Medulla oblongata (tissue), 1 donor: ENCODE results near the gene AJUBA.
"Not testable (repeated sequence)": the region's sequence is repeated elsewhere in the genome, so short reads cannot be mapped to it uniquely, and the experiment has no call there.

Experiments used
- DNase-seq: peaks from one replicate; pipeline ENCODE4 v3.0.0-alpha.2; 2015; ENCODE audit errors: extremely low spot score

AJUBA gene

GRCh38 chr14:22951795-22952194 lies 30.6 kb downstream of the AJUBA start:
- not testable (repeated sequence) for DNase-seq

DNA sequence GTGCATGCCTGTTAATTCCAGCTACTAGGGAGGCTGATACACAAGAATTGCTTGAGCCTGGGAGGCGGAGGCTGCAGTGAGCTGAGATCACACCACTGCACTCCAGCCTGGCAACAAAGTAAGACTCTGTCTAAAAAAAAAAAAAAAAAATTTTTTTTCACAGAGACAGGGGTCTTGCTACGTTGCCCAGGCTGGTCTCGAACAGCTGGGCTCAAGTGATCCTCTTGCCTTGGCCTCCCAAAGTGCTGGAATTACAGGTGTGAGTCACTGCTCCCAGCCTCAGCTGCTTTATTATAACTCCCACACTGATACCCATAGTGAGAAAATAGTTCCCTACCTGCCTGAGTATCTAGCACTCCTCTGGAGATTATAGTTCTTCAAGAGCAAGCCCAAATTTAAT lies 36.7 kb downstream of the AJUBA start:
- DNase-seq: no peak

DNA sequence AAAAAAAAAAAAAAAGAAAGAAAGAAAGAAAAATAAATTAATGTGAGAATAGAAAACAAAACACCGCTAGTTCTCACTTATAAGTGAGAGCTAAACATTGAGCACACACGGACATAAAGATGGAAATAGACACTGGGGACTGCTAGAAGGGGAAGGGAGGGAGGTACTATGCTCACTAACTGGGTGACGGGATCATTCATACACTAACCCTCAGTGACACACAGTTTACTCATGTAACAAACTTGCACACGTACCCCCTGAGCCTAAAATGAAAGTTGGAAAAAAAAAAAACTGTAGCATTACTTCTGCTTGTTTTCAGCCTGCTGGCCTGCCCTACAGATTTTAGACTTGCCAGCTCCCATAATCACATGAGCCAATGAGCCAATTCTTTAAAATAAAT lies 42.7 kb downstream of the AJUBA start:
- no peak for DNase-seq

- no peak for DNase-seq
Measured at GRCh38 chr14:22935156-22935555, 47.2 kb downstream of the AJUBA start.

- no peak for DNase-seq
Measured at GRCh38 chr14:22932146-22932545, 50.2 kb downstream of the AJUBA start.

DNA sequence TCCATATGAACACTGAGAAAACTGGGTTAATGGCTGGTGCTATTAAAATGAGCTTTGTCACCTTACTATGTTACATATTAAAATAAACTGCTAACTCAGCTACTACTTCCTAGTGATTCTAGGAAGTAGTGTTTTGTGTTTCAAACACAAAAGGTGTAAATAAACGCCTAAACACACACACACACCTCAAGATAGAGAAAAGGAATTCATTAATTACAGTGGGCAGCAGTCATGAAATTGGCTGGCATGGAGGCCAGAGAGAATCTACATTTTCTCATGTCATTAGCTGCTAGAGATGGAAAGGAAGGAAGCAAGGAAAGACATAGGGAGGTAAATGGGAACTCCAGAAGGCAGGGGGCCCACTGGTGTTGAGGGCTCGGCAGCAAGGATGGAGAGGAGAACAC lies 52.4 kb downstream of the AJUBA start:
- no peak for DNase-seq

DNA sequence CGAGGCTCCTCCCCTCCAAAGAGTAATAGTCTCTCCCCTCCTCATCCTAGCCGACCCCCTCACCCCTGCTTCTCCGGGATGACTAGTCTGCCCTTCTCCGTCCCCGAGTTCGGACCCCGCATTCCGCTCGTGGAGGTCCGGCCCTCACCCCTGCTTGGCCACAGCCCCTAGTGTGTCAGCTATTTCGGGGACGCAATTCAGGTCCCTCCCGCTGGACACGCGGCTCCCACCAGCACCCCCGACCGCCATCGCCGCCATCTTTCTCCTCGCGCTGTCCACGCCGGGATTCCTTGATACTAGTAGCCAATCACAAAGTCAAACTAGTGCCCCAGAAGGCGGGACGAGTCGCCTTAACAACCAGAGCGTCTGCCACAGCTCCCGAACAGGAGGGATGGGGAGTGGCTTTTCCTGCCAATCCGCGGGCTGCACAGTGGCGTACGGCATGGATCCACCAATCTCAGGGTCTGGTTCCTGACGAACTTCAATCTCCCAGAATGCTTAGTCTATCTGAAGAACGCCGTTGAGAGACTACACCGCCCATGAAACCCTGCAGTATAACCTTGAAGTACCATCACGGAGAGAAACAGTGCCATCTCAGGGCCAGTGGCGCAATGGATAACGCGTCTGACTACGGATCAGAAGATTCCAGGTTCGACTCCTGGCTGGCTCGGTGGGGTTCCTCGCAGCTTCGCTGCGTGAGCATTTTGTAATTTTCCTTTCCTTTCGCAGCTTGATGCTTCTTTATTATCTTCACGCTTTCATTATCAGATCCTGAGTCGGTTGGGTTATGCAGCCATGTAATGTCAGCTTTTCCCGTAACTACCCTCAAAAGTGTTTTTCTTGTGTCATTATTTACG lies 53.0 kb downstream of the AJUBA start, which contains the start of gene PRMT5:
Gene PRMT5, minus strand, starts transcription at position 273 of the 857 bp plus-strand sequence. Its CDS starts 15 bp downstream, at position 258.
- peak; percentile 100 for DNase-seq

GRCh38 chr14:22928237-22929103 lies 53.9 kb downstream of the AJUBA start:
- DNase-seq: no peak

DNA sequence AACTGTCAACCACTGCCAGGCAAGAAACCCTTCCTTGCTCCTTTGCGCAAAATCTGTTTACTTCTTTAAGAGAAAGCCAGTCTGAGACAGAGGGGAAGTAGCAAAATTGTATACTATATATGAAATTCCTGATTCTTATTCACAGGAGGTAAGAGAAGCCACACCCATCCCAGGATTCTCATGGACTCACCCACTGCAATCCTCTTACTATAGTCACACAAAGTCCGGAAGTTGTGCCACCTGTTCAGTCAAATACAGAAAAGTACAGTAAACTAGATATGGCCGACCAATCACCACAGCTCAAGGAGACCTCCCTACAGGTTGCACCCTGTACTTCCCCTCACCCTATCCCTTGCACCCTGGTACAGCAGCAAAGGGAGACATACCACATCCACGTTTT lies 56.0 kb downstream of the AJUBA start:
- no peak for DNase-seq

DNA sequence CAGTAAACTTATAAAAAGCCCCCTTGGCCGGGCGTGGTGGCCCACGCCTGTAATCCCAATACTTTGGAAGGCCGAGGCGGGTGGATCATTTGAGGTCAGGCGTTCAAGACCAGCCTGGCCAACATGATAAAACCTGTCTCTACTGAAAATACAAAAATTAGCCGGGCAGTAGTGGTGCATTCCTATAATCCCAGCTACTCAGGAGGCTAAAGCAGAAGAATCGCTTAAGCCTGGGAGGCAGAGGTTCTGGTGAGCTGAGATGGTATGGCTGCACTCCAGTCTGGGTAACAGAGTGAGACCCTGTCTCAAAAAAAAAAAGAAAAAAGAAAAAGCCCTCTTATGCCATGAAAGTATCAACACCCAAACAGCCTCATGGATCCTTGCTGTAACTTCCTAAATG lies 56.8 kb downstream of the AJUBA start:
- DNase-seq: no peak

DNA sequence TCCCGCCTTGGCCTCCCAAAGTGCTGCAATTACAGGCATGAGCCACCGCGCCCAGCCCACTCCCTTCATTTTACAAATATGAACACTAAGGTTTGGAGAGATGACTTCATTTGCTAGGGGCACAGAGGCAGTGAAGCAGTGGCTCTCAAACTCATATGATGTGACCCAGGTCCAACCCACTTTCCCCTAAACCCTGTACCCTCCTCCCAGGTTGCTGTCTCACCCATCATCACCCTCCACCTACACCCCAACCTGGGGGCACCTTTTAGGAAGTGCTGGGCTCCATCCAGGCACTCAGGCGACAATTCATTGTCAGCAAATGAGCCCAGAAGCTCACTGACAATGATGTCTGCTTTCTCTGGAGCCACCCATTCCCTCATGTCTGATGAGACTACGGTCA lies 58.6 kb downstream of the AJUBA start:
- DNase-seq: no peak

GRCh38 chr14:22922294-22922693 lies 60.1 kb downstream of the AJUBA start:
- no peak for DNase-seq
